ENCODE measurements around the gene SARNP.
A peak's percentile ranks its signal among the peaks of the same experiment; 100 is the strongest.

SARNP gene

DNA sequence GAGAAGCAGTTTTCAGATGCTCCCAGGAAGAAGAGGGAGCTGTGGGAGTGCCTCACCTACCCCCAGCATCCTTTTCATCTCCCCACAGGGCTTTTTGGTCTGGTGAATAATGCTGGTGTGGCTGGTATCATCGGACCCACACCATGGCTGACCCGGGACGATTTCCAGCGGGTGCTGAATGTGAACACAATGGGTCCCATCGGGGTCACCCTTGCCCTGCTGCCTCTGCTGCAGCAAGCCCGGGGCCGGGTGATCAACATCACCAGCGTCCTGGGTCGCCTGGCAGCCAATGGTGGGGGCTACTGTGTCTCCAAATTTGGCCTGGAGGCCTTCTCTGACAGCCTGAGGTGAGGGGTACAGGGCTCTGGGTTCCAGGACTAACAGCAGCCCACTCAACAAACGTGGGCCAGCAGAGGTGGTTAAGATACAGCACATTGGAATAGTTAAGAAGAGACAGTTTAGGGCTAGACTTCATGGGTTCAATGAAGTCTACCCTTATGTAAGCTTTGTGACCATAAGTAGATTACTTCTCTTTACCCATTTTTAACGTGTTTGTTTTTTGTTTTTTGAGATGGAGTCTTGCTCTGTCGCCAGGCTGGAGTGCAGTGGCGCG lies 95.8 kb downstream of the SARNP start:
- no peak for DNase-seq

GRCh38 chr12:55720894-55721444 lies 96.6 kb downstream of the SARNP start:
- no peak for DNase-seq

- no peak for DNase-seq
Measured at GRCh38 chr12:55720071-55720564, 97.4 kb downstream of the SARNP start, which contains the start of gene RDH5. Gene RDH5 (plus strand): TSS chr12:55720393. CDS start chr12:55721185, 792 bp downstream.

- no peak for DNase-seq
Measured at GRCh38 chr12:55719371-55719770, 98.2 kb downstream of the SARNP start.

- no peak for DNase-seq
Measured at GRCh38 chr12:55718624-55719275, 98.8 kb downstream of the SARNP start.

DNA sequence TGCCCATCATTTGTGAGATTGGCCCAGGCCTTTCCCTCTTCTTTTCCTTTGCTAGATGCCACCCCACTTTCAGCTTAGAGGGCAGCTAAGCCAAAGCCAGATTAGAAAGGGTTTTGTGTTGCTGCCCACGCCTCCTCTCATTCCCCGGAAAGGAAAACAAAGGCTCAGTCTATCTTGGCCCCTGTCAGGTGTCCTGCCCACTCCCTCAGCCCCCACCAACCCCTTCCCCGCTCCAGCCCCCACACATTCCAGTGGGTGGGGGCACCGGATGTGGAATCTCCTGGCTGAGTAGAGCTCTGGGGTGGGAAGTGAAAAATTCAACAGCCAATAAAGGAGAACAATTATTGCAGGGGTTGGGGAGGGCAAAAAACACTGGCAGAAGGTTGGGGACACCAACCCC lies 99.5 kb downstream of the SARNP start:
- DNase-seq, result no peak

DNA sequence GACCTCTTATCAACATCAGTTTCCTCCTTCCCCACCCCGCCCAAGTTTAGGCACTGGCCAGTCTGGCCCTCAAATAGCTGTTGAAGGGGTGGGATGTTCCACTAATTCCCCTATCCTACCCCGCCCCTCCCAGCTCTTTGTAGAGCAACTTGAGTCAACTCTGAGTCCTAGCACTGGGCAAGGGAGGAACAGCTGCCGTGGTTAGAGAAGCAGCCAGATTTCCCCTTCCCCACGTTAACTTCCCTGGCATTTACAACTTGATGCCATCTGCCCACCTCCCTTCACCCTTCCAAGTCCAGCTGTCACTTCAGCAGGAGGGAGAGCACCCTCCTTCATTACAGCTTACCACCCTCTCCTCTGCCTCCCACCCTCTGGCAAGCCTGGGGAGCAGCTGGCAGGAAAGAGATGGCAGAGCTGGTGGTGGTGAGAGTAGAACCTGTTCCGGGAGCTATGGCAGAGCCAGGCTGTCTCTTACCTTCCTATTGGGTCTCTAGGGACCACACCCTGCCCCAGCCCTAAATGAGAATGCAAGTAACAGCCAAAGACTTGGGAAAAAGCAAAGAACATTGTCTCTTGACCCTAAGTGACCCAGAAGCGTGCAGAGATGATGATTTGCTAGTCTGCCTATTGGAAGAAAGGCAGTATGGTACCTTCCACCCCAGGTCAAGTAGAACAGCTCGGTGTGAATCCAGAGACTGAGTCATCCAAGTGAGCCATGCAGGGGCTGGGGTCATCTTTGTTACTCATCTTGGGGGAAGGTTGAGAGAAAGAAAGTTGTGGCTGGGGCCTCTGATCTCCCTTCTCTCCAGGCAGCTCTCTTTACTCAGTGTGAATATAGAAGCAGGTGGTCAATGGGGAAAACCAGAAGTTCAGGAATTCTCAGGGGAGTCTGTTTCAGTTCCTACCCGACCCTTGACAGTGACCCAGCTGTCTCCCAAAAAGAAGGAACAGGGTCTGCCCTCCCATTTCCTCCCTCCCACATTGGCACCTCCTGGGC lies 100.2 kb downstream of the SARNP start:
- DNase-seq, result no peak

GRCh38 chr12:55716582-55716957 lies 101.0 kb downstream of the SARNP start:
- DNase-seq, result no peak

DNA sequence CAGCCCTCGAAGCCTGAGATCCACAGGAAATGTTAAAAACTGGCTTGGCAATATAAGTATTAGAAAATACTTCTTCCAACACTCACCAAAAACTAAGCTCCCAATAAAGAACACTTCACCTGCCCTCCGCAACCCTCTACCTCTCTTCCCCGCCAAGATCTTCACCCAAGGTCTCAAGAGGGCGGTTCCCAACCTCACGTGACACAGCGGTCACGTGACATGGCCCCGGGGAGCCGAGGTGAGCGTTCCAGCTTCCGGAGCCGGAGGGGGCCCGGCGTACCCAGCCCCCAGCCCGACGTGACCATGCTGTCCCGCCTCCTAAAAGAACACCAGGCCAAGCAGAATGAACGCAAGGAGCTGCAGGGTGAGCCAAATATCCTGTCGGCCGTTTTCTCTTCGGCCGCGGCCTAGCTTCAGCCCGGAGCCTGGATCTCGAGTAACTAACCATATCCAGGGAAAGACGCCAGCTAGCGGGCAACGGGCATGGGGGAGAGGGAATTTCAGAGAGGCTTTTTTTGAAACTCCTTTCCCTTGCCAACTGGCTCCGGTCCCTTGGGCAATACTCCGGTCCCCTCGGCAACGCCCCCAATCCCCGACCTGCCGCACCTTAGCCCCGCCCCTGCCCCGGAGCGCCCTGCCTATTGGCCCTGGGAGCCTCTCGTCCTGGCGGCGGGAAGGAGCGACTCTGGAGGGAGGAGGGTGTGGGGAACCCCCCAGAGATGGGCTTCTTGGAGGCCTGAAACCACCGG lies 101.5 kb downstream of the SARNP start, which contains the start of gene BLOC1S1:
TSS of gene BLOC1S1 (plus strand) at position 214 of the 749 bp plus-strand sequence. CDS start at position 220, 6 bp downstream.
- DNase-seq, result peak; percentile 97

DNA sequence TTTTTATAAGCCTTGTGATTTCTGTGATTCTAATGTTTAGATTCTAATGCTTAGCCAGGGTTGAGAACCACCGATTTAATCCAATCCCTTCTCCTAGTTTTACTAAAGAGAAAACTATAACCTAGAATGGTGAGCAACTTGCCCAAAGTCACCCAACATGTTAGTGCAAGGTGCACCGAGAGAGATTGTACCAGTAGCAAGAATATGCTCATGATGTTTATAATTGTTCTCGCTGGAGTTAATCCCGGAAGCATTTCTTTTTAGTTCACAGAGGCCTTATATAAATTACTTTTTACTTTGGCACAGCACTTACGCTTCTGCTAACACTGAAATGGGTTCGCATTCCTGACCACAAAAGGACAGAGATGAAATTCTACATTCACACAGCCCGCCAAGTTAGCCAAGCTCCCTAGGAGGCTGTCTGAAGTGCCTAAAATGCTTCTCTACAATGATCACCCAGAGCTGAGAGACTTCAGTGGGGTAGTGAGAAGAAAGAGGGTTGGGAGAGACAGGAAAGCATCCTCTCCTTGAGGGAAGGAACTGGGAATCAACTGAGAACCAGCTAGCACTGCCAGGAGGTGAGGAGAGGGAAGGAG lies 102.3 kb downstream of the SARNP start:
- no peak for DNase-seq

DNA sequence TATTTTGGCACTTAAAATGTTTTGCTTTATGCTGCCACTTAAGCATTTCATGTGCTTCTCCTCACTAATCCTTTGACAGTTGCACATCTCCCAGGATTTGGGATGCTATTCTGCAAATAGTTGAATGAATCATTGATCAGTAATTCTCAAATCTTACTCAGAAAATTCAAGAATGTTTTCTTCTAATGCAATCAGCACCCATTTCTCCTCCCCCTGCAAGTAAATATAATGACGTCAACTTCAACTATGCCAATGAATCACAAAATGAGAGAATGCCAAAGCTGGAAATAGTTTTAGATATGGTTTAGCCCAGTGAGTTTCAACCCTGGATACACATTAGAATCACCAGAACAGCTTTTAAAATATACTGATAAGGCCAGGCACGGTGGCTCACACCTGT lies 103.8 kb downstream of the SARNP start:
- no peak for DNase-seq

DNA sequence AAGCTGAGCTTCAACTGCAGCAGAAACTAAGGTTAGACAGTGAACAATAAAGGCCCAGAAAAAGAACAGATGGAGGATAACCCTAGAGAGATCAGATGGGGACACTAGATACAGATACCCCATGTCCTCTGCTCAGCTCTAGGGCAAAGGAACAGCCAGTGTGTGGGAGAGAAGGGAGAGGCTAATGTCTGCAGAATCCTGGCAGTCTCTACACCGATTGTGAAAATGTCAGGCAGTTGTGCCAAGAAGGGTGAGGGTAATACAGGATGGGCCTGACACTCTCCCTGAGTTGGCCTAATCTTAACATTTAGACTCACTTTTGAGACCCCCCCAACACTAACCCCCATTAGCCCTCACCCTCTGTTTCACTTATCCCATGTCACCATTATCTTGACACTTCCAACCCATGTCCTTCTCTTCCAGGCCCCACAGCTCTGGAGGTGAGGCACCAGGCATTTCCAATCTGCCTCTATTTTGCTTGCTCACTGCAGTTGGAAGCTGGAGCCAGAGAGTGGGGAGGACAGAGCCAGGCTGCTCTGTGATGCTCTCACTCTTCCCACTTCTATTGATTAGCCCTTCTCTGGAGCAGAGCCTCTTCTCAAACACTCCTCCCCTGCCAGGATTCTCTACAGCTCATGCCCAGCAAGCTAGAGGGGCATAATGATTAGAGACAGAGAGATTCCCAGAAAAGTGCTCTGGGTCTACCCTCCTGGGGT lies 104.7 kb downstream of the SARNP start:
- no peak for DNase-seq

DNA sequence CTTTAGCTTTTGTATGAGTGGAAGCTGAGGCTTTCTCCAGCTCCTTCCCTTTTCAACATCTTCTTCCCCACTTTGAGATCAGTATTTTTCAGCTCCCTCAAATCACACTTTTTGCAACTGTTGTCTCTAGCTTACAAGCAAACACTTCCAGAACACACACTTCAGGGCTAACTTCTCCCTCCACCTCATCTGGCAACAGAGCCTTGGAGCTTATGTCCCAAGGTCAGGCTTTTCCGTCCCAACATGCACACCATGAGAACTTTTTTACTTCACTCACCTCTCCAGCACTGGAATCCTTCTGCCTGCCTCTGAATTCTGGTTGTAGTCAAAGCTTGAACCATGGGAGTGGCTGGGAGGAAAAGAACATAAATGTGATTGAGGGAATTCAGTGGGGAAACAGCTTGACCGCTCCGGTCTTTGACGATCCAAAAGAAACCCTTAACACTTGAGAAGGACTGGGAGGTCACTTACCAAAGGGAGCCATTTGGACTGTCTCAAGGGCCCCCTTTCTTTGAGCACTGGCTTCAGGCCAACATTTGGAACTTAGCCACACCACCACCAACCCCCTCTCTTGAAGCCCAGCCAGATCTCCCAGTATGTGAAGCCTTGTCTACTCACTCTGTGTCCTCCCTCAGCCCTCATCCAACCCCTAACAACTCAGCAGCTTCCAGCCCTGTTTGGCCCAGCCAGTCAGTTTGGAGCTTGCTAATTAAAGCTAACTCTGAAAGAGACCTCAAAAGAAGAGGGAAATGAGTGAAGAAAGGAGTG lies 105.6 kb downstream of the SARNP start:
- DNase-seq, result no peak

DNA sequence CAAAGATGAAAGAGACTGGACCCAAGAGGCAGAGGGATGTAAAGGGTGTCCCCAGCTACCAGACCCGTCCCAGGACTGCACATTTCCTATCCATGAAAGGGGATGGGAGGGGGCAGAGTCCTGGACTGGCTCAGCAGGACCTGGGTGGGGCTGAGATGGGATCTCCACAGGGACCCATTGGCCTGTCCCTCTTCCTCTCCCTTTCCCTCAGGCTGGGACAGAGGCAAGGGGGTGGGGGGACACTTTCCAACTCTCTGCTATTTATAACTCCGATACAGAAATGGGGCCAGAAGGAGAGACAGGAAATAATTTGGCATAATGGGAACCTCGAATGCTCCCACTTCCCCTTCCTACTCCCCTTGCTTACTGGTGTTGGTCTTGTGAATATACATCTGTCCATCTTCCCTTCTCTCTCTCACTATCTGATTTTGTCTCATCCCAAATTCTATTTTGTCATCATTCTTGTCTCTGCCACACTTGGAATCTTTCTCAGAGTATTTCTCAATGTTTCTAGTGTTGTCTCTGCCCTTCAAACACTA lies 108.8 kb downstream of the SARNP start:
- no peak for DNase-seq

DNA sequence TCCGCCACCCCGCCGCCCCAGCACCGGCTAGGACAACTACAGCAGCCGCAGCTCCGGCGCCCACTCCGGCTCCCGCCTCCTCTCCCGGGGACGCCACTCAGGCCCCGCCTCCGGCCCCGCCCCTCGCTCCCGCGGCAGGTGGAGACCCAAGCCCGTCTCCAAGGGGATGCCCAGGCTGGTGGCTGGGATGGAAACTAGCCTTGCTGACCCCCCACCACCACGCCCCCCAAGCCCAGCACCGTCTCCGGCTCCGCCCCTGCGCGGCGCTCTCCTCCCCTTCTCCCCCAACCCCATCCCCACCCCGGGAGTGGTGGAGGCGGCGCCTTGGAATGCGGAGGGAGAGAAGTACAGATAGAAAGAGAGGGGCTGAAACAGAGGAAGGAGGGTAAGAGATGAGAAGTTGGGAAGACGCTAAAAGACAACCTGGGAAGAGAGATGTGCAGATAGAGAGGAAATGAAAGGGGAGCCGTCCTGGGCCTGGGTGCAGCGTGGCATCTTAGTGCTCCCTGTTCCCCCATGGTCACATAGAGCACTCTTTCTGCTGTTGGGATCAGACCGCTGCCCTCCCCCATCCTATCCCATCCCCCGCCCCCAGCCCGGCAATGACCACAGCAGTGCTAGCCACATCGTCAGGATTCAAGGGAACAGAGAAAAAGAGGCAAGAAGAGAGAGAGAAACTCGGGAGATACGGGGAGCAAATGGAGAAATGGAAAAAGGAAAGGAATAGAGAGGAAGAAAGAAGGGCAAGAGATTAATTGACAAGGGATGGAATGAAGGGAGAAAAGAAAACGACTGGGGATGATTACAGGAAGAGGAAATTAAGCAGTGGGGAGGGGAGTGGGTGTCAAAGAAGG lies 109.5 kb downstream of the SARNP start, which contains the start of gene ITGA7:
TSS of gene ITGA7 (minus strand) at position 64 of the 854 bp plus-strand sequence. CDS start 222 bp downstream, outside the sequence.
- peak; percentile 83 for DNase-seq
